ENCODE results near the gene MTIF3. TPM values are rescaled to one million over a fixed set of nuclear protein-coding genes. Genes with fewer than 3 reads are reported as not detected.

The MTIF3 gene
- total and polyA plus RNA-seq, 10 donors, result 38.1 to 95.2 (median 60.0) TPM

- Histone ChIP-seq H3K4me3 (no peak overlapping the region), H3K27me3 (replicated peaks in 1 of 7) (no peaks in the 10 kb centered on the region), H3K9me3 (no peaks in the 10 kb centered on the region), H3K36me3 (no peaks in the 10 kb centered on the region), H3K4me1 (peaks cover 0 to 3% (median 0%) of the 10 kb centered on the region in 6 donors), H3K27ac (no peak overlapping the region)
- no peak for TF ChIP-seq POLR2A (IDR thresholded peaks at IDR 0.05)
- no peak for TF ChIP-seq CTCF (IDR thresholded peaks at IDR 0.05 in 8 of 11, conservative IDR thresholded peaks at IDR 0.05 in 3 of 11)
- no peak for TF ChIP-seq POLR2AphosphoS5 (IDR thresholded peaks at IDR 0.05)
- WGBS, 5 donors, result 86 to 95% (median 91%) methylated on average over 12 to 13 of the region's 13 CpGs
- intact Hi-C loops (cut with DNase I; ENCODE audit: low total_unique reads), result no loop called here
- no peak for DNase-seq
Observed at GRCh38 chr13:27474751-27475268, 24.4 kb upstream of the MTIF3 start.

- intact Hi-C loops (cut with DNase I; ENCODE audit: low total_unique reads), result no loop called here
- Histone ChIP-seq H3K4me3 (no peak overlapping the region), H3K27ac (no peak overlapping the region), H3K4me1 (peaks cover 0 to 3% (median 0%) of the 10 kb centered on the region in 6 donors), H3K27me3 (replicated peaks in 1 of 7) (no peaks in the 10 kb centered on the region), H3K9me3 (no peaks in the 10 kb centered on the region), H3K36me3 (no peaks in the 10 kb centered on the region)
- 52 to 68% (median 65%) methylated on average over 3 of the region's 3 CpGs for WGBS, 5 donors
- no peak for DNase-seq
- no peak for TF ChIP-seq CTCF (IDR thresholded peaks at IDR 0.05 in 8 of 11, conservative IDR thresholded peaks at IDR 0.05 in 3 of 11)
- TF ChIP-seq POLR2A (IDR thresholded peaks at IDR 0.05), result no peak
- no peak for TF ChIP-seq POLR2AphosphoS5 (IDR thresholded peaks at IDR 0.05)
Observed at GRCh38 chr13:27472941-27473340, 22.6 kb upstream of the MTIF3 start.

- no peak overlapping the region for H3K4me3 ChIP-seq
- 79 to 98% (median 94%) methylated on average over 2 of the region's 2 CpGs for WGBS, 5 donors
- TF ChIP-seq POLR2A (IDR thresholded peaks at IDR 0.05) (no peak), CTCF (IDR thresholded peaks at IDR 0.05 in 8 of 11, conservative IDR thresholded peaks at IDR 0.05 in 3 of 11) (no peak), POLR2AphosphoS5 (IDR thresholded peaks at IDR 0.05) (no peak)
- no peaks in the 10 kb centered on the region for H3K36me3 ChIP-seq
- no peaks in the 10 kb centered on the region for H3K27me3 ChIP-seq (replicated peaks in 1 of 7)
- peaks cover 0 to 3% (median 0%) of the 10 kb centered on the region in 6 donors for H3K4me1 ChIP-seq
- no peak overlapping the region for H3K27ac ChIP-seq
- intact Hi-C loops (cut with DNase I; ENCODE audit: low total_unique reads), result no loop called here
- no peak for DNase-seq
- H3K9me3 ChIP-seq, result no peaks in the 10 kb centered on the region
Observed at GRCh38 chr13:27472441-27472840, 22.1 kb upstream of the MTIF3 start.

GRCh38 chr13:27470075-27470820 lies 19.9 kb upstream of the MTIF3 start:
- H3K27me3 ChIP-seq (replicated peaks in 1 of 7), result no peaks in the 10 kb centered on the region
- H3K27ac ChIP-seq, result no peak overlapping the region
- no peaks in the 10 kb centered on the region for H3K36me3 ChIP-seq
- intact Hi-C loops (cut with DNase I; ENCODE audit: low total_unique reads), result no loop called here
- WGBS, 5 donors, result 82 to 93% (median 88%) methylated on average over 5 of the region's 5 CpGs
- H3K4me3 ChIP-seq, result no peak overlapping the region
- no peak for DNase-seq
- H3K4me1 ChIP-seq, result no peaks in the 10 kb centered on the region
- no peak for TF ChIP-seq POLR2AphosphoS5 (IDR thresholded peaks at IDR 0.05)
- no peak for TF ChIP-seq CTCF (IDR thresholded peaks at IDR 0.05 in 8 of 11, conservative IDR thresholded peaks at IDR 0.05 in 3 of 11)
- TF ChIP-seq POLR2A (IDR thresholded peaks at IDR 0.05), result no peak
- no peaks in the 10 kb centered on the region for H3K9me3 ChIP-seq
